ENCODE data around the gene LCE3D. TPM values are rescaled to one million over a fixed set of nuclear protein-coding genes. Genes with fewer than 3 reads are reported as not detected.

LCE3D gene
- total and polyA plus RNA-seq, 2 of the 4 experiments (the other 2 are of a cell fraction), result not detected

DNA sequence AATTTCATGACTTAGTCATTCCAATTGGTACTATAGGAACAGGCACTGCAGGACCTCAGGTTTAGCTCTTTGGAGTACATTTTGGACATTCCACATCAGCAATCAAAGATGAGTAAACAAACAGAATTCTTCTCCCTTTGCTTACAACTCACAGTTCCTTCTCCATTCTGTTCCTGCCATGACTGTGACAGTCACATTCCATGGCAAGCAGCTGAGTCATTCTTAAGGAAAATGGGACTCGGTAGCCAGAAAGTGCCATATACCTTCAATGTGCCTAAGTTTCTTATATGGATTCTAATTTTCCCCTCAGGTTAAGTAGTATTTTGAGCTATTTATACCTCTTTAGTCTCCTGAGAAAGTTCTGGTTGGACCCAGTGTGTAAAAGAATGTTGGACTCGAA is 40.4 kb downstream of the LCE3D start:
- Histone ChIP-seq H3K36me3 (ENCODE audit: control insufficient read depth, insufficient read depth, low read length) (no peaks in the 10 kb centered on the region), H2AK5ac (ENCODE audit: low read depth, low read length) (no peak overlapping the region), H3K9me1 (ENCODE audit: insufficient read depth, low read length) (no peaks in the 10 kb centered on the region), H3K4me2 (ENCODE audit: low read depth, low read length) (no peak overlapping the region), H3K4me3 (ENCODE audit: insufficient read depth, low read depth, low read length) (no peak overlapping the region), H3K9ac (ENCODE audit: low read depth, low read length) (no peak overlapping the region), H2BK5ac (ENCODE audit: low read depth, low read length, poor library complexity, severe bottlenecking) (no peak overlapping the region), H4K5ac (ENCODE audit: low read depth, low read length) (no peak overlapping the region), H3K56ac (ENCODE audit: extremely low read depth, insufficient read depth, low read length) (no peak overlapping the region), H3K27ac (ENCODE audit: insufficient read depth, low read length) (no peak overlapping the region), H3K9me3 (ENCODE audit: control insufficient read depth, insufficient read depth, low read length) (peaks cover 4% of the 10 kb centered on the region; the same call in 1 of the 2 replicates), H3K79me1 (ENCODE audit: low read depth in 1 of 2, low read length in 2 of 2) (no peaks in the 10 kb centered on the region), H2BK120ac (ENCODE audit: low read depth, low read length) (no peak overlapping the region), H2AK9ac (replicated peaks; ENCODE audit: low read depth, low read length, poor library complexity) (no peak overlapping the region), H4K8ac (ENCODE audit: low read depth in 2 of 2, low read length in 2 of 2) (no peak overlapping the region), H3K4ac (ENCODE audit: low read depth, low read length) (no peak overlapping the region), H2AFZ (replicated peaks; ENCODE audit: low read length, poor library complexity) (no peak overlapping the region), H3K18ac (ENCODE audit: low read depth, low read length) (no peak overlapping the region), H4K20me1 (ENCODE audit: insufficient read depth, low read length) (no peaks in the 10 kb centered on the region), H4K91ac (ENCODE audit: insufficient read depth, low read depth, low read length) (no peak overlapping the region), H3K27me3 (ENCODE audit: control insufficient read depth, insufficient read depth, low read length) (no peaks in the 10 kb centered on the region), H2BK15ac (ENCODE audit: low read depth, low read length) (no peak overlapping the region), H2BK20ac (ENCODE audit: low read depth, low read length) (no peak overlapping the region), H3K14ac (replicated peaks; ENCODE audit: low read depth, low read length) (no peak overlapping the region), H3K4me1 (ENCODE audit: control insufficient read depth, insufficient read depth, low read length) (no peaks in the 10 kb centered on the region), H3K23ac (ENCODE audit: low read depth, low read length) (no peak overlapping the region)
- TF ChIP-seq, protein P1, sequence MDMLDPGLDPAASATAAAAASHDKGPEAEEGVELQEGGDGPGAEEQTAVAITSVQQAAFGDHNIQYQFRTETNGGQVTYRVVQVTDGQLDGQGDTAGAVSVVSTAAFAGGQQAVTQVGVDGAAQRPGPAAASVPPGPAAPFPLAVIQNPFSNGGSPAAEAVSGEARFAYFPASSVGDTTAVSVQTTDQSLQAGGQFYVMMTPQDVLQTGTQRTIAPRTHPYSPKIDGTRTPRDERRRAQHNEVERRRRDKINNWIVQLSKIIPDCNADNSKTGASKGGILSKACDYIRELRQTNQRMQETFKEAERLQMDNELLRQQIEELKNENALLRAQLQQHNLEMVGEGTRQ (IDR thresholded peaks at IDR 0.05; ENCODE audit: low read depth, low read length), result no peak
- TF ChIP-seq POLR2A (IDR thresholded peaks at IDR 0.05; ENCODE audit: low read depth, low read length) (no peak), RCOR1 (IDR thresholded peaks at IDR 0.05; ENCODE audit: insufficient replicate concordance, low read length) (no peak), BHLHE40 (IDR thresholded peaks at IDR 0.05; ENCODE audit: low read depth, low read length) (no peak), MXI1 (IDR thresholded peaks at IDR 0.05; ENCODE audit: borderline replicate concordance, low read depth, low read length) (no peak), RAD21 (IDR thresholded peaks at IDR 0.05; ENCODE audit: low read length) (no peak), CEBPB (IDR thresholded peaks at IDR 0.05; ENCODE audit: low read depth, low read length) (no peak), MAZ (IDR thresholded peaks at IDR 0.05; ENCODE audit: borderline replicate concordance, low read depth, low read length) (no peak), RFX5 (IDR thresholded peaks at IDR 0.05; ENCODE audit: low read depth, low read length) (no peak), NFE2L2 (IDR thresholded peaks at IDR 0.05; ENCODE audit: low read depth, low read length) (no peak), MAFK (IDR thresholded peaks at IDR 0.05; ENCODE audit: low read depth, low read length) (no peak)
- TF ChIP-seq, protein P2, sequence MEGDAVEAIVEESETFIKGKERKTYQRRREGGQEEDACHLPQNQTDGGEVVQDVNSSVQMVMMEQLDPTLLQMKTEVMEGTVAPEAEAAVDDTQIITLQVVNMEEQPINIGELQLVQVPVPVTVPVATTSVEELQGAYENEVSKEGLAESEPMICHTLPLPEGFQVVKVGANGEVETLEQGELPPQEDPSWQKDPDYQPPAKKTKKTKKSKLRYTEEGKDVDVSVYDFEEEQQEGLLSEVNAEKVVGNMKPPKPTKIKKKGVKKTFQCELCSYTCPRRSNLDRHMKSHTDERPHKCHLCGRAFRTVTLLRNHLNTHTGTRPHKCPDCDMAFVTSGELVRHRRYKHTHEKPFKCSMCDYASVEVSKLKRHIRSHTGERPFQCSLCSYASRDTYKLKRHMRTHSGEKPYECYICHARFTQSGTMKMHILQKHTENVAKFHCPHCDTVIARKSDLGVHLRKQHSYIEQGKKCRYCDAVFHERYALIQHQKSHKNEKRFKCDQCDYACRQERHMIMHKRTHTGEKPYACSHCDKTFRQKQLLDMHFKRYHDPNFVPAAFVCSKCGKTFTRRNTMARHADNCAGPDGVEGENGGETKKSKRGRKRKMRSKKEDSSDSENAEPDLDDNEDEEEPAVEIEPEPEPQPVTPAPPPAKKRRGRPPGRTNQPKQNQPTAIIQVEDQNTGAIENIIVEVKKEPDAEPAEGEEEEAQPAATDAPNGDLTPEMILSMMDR (conservative IDR thresholded peaks at IDR 0.05; ENCODE audit: low read depth, low read length), result no peak
- TF ChIP-seq, protein P3, sequence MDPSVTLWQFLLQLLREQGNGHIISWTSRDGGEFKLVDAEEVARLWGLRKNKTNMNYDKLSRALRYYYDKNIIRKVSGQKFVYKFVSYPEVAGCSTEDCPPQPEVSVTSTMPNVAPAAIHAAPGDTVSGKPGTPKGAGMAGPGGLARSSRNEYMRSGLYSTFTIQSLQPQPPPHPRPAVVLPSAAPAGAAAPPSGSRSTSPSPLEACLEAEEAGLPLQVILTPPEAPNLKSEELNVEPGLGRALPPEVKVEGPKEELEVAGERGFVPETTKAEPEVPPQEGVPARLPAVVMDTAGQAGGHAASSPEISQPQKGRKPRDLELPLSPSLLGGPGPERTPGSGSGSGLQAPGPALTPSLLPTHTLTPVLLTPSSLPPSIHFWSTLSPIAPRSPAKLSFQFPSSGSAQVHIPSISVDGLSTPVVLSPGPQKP (IDR thresholded peaks at IDR 0.05; ENCODE audit: borderline replicate concordance, low read depth, low read length), result no peak
- POLR2A ChIA-PET (ENCODE audit: unreplicated experiment), result no interaction called here
- no peak for DNase-seq
- no CpG with 5 or more reads among the region's 2 CpGs for WGBS, 2 experiments (ENCODE audit: extremely low coverage in 2 of 2, insufficient read length in 1 of 2)
- ATAC-seq (ENCODE audit: low read depth), result no peak
- BruUV-seq (replicated peaks), result no TSS peak
- in situ Hi-C loops (cut with MboI; ENCODE audit: low sequenced_read_pairs) (no loop called here), dilution Hi-C loops (cut with HindIII; ENCODE audit: low sequenced_read_pairs, unreplicated experiment) (no loop called here), intact Hi-C loops (cut with micrococcal nuclease) (no loop called here)
- CTCF ChIA-PET, result no interaction called here
